GM23338 (cell line): ENCODE results near the gene PGBD2. TPM values are rescaled to one million over a fixed set of nuclear protein-coding genes. Genes with fewer than 3 reads are reported as not detected.

ENCODE experiments used
- ATAC-seq: fragments of 200-7000 bp; cut with Tn5 transposase; 3 replicates; pipeline ENCODE4 v1.9.1; 2020
- DNase-seq: peaks from one replicate; pipeline ENCODE4 v3.0.0-alpha.2; 2015; ENCODE audit warnings: low spot score
- H2AFZ ChIP-seq: fragments of 200-600 bp; sonication (generic); 2 replicates; pipeline ENCODE4 v1.8.0; 2016; ENCODE audit warnings: antibody characterized with exemption, mild to moderate bottlenecking, moderate library complexity
- H3F3A ChIP-seq: fragments of 200-600 bp; sonication (generic); replicated peaks from 2 replicates; pipeline ENCODE4 v1.8.0; 2017; ENCODE audit warnings: antibody characterized with exemption, mixed run types, low read depth
- H3K27ac ChIP-seq: fragments of 200-600 bp; sonication (generic); 2 replicates; pipeline ENCODE4 v1.6.1; 2016; ENCODE audit warnings: low read depth
- H3K27me3 ChIP-seq: fragments of 200-600 bp; sonication (generic); 2 replicates; pipeline ENCODE4 v1.8.0; 2016; ENCODE audit warnings: mild to moderate bottlenecking, mixed run types, moderate library complexity; ENCODE audit not compliant: insufficient read depth
- H3K36me3 ChIP-seq: fragments of 200-600 bp; sonication (generic); 2 replicates; pipeline ENCODE4 v1.8.0; 2016; ENCODE audit warnings: mild to moderate bottlenecking; ENCODE audit not compliant: insufficient read depth
- H3K4me1 ChIP-seq: fragments of 200-600 bp; sonication (generic); 2 replicates; pipeline ENCODE4 v1.8.0; 2016; ENCODE audit warnings: mild to moderate bottlenecking, moderate library complexity; ENCODE audit not compliant: insufficient read depth
- H3K4me2 ChIP-seq: fragments of 200-600 bp; sonication (generic); 2 replicates; pipeline ENCODE4 v1.7.1; 2017; ENCODE audit warnings: mixed run types
- H3K4me3 ChIP-seq: fragments of 200-600 bp; sonication (generic); 2 replicates; pipeline ENCODE4 v1.6.1; 2016; ENCODE audit warnings: mixed run types
- H3K79me2 ChIP-seq: fragments of 200-600 bp; sonication (generic); replicated peaks from 2 replicates; pipeline ENCODE4 v1.8.0; 2017; ENCODE audit warnings: mild to moderate bottlenecking; ENCODE audit not compliant: insufficient read depth
- H3K9me2 ChIP-seq: fragments of 200-600 bp; sonication (generic); 2 replicates; pipeline ENCODE4 v1.8.0; 2017; ENCODE audit not compliant: insufficient read depth
- H4K20me1 ChIP-seq: fragments of 200-600 bp; sonication (generic); replicated peaks from 2 replicates; pipeline ENCODE4 v1.8.0; 2017; ENCODE audit warnings: mild to moderate bottlenecking; ENCODE audit not compliant: insufficient read depth
- H3K27ac Mint-ChIP-seq: 2 replicates; pipeline ENCODE4 v1.8.0; 2020; ENCODE audit warnings: inconsistent platforms, mild to moderate bottlenecking, moderate library complexity, mixed read lengths
- H3K27me3 Mint-ChIP-seq: 3 replicates; pipeline ENCODE4 v1.8.0; 2022; ENCODE audit warnings: low read depth, mild to moderate bottlenecking, moderate library complexity, mixed read lengths, inconsistent platforms; ENCODE audit not compliant: insufficient read depth, poor library complexity
- H3K36me3 Mint-ChIP-seq: 3 replicates; pipeline ENCODE4 v1.8.0; 2021; ENCODE audit warnings: low read depth, mild to moderate bottlenecking, inconsistent platforms, moderate library complexity, mixed read lengths
- H3K4me1 Mint-ChIP-seq: 3 replicates; pipeline ENCODE4 v1.8.0; 2020; ENCODE audit warnings: mild to moderate bottlenecking, inconsistent platforms, mixed read lengths
- H3K4me3 Mint-ChIP-seq: 3 replicates; pipeline ENCODE4 v1.8.0; 2021; ENCODE audit warnings: moderate library complexity, mild to moderate bottlenecking, inconsistent platforms, mixed read lengths
- H3K9me3 Mint-ChIP-seq: 3 replicates; pipeline ENCODE4 v1.8.0; 2020; ENCODE audit warnings: moderate library complexity, mild to moderate bottlenecking, inconsistent platforms, mixed read lengths
- CREB1 ChIP-seq: fragments of 250-450 bp; sonication (Bioruptor Pico); IDR thresholded peaks from 2 replicates; pipeline ENCODE4 v1.5.0; 2020; ENCODE audit warnings: low read depth, mild to moderate bottlenecking, moderate library complexity
- EZH2 ChIP-seq: fragments of 200-600 bp; sonication (generic); IDR thresholded peaks from one replicate; pipeline ENCODE4 v1.8.0; 2017; ENCODE audit warnings: antibody characterized with exemption, mild to moderate bottlenecking, low read depth; ENCODE audit not compliant: unreplicated experiment
- EZH2phosphoT487 ChIP-seq: fragments of 200-600 bp; sonication (generic); IDR thresholded peaks from one replicate; pipeline ENCODE4 v1.8.1; 2018; ENCODE audit warnings: antibody characterized with exemption; ENCODE audit not compliant: unreplicated experiment
- JUNB ChIP-seq: IDR thresholded peaks from one replicate; pipeline ENCODE4 v1.6.1; 2016; ENCODE audit warnings: antibody characterized with exemption; ENCODE audit not compliant: unreplicated experiment
- NANOG ChIP-seq: IDR thresholded peaks from 2 replicates; pipeline ENCODE4 v1.6.1; 2016; ENCODE audit warnings: antibody characterized with exemption, borderline replicate concordance
- POLR2AphosphoS5 ChIP-seq: IDR thresholded peaks from 2 replicates; pipeline ENCODE4 v1.6.1; 2016; ENCODE audit warnings: antibody characterized with exemption, low read depth
- STAT1 ChIP-seq: IDR thresholded peaks from one replicate; pipeline ENCODE4 v1.6.1; 2016; ENCODE audit warnings: antibody characterized with exemption; ENCODE audit not compliant: unreplicated experiment
- ZNF114 ChIP-seq: fragments of 250-450 bp; sonication (Bioruptor Pico); IDR thresholded peaks from 2 replicates; pipeline ENCODE4 v1.5.0; 2020; ENCODE audit warnings: mild to moderate bottlenecking, moderate library complexity
- ZNF331 ChIP-seq: fragments of 250-450 bp; sonication (Bioruptor Pico); IDR thresholded peaks from 2 replicates; pipeline ENCODE4 v1.5.0; 2020; ENCODE audit warnings: low read depth, mild to moderate bottlenecking, moderate library complexity
- polyA plus RNA-seq: library from polyadenylated mRNA; unstranded; fragments of >200 nt; fragmentation: Nextera tagmentation; extraction: Ambion mirVana; gene quantifications from 2 replicates; pipeline ENCODE4 v1.2.1, GENCODE V29; 2016
- total RNA-seq: library from RNA; depleted of rRNA; stranded (reverse); fragments of >200 nt; shearing (Covaris generic); gene quantifications from 2 replicates; pipeline ENCODE4 v1.2.3, GENCODE V29; 2014
- TF ChIP-seq, protein P1 (sequence below): IDR thresholded peaks from 2 replicates; pipeline ENCODE4 v1.6.1; 2016; ENCODE audit warnings: antibody characterized with exemption
- TF ChIP-seq, protein P2 (sequence below): IDR thresholded peaks from one replicate; pipeline ENCODE4 v1.6.1; 2018; ENCODE audit warnings: antibody characterized with exemption; ENCODE audit not compliant: unreplicated experiment
- TF ChIP-seq, protein P3 (sequence below), 2 experiments: fragments of 200-600 bp in 1 of 2; sonication (generic) in 1 of 2; conservative IDR thresholded peaks; 2 replicates each; pipeline versions ENCODE4 v1.5.1 to v1.6.1; 2016 to 2017; ENCODE audit warnings: antibody characterized with exemption in 2 of 2, low read depth in 2 of 2, mild to moderate bottlenecking in 2 of 2, moderate library complexity in 1 of 2
- TF ChIP-seq, protein P4 (sequence below): fragments of 250-450 bp; sonication (Bioruptor Pico); IDR thresholded peaks from 2 replicates; pipeline ENCODE4 v1.5.0; 2020; ENCODE audit warnings: mild to moderate bottlenecking, moderate library complexity

The PGBD2 gene
- total and polyA plus RNA-seq, 2 experiments from 2014 or later = 4.8 to 10.2 TPM

DNA sequence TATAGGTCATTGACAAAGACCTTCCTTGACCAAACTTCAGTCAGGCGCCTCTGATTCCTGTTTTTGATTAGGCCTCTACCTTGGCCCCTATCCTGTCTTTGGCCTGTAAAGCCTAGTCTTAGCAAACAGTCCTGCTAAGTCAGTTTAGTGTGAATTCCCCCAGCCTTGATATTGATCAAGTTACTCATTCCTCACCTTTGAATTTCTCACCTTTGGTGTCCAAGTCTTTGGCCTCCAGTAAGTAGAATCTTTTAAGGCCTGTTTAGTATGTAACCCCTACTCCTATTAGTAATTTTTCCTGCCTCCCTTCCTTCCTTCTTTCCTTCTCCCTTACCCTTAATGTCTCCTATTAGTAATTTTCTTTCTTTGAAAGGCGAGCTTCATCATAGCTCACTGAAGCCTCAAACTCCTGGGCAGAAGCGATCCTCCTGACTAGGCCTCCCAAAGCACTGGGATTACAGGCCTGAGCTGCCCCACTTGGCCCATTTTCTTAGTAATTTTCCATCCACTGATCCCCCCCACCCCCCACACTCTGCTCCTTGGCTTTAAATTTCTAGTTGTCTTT lies 34.1 kb upstream of the PGBD2 start:
- Mint-ChIP-seq H3K27me3 (peaks cover 17% of the 10 kb centered on the region), H3K4me3 (peak overlapping the region; percentile 98), H3K36me3 (peaks cover 4% of the 10 kb centered on the region; the same call in 1 of the 3 replicates), H3K27ac (no peak overlapping the region), H3K4me1 (peaks cover 3% of the 10 kb centered on the region), H3K9me3 (peaks cover 13% of the 10 kb centered on the region)
- TF ChIP-seq ZNF114 (CRISPR knock-in tag) = no peak
- no peak for TF ChIP-seq EZH2
- TF ChIP-seq, protein P1, sequence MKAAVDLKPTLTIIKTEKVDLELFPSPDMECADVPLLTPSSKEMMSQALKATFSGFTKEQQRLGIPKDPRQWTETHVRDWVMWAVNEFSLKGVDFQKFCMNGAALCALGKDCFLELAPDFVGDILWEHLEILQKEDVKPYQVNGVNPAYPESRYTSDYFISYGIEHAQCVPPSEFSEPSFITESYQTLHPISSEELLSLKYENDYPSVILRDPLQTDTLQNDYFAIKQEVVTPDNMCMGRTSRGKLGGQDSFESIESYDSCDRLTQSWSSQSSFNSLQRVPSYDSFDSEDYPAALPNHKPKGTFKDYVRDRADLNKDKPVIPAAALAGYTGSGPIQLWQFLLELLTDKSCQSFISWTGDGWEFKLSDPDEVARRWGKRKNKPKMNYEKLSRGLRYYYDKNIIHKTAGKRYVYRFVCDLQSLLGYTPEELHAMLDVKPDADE = no peak
- TF ChIP-seq NANOG = no peak
- no peak for TF ChIP-seq STAT1
- no peak for TF ChIP-seq CREB1 (CRISPR knock-in tag)
- TF ChIP-seq ZNF331 = no peak
- no peak for TF ChIP-seq POLR2AphosphoS5
- TF ChIP-seq EZH2phosphoT487 = no peak
- TF ChIP-seq, protein P2, sequence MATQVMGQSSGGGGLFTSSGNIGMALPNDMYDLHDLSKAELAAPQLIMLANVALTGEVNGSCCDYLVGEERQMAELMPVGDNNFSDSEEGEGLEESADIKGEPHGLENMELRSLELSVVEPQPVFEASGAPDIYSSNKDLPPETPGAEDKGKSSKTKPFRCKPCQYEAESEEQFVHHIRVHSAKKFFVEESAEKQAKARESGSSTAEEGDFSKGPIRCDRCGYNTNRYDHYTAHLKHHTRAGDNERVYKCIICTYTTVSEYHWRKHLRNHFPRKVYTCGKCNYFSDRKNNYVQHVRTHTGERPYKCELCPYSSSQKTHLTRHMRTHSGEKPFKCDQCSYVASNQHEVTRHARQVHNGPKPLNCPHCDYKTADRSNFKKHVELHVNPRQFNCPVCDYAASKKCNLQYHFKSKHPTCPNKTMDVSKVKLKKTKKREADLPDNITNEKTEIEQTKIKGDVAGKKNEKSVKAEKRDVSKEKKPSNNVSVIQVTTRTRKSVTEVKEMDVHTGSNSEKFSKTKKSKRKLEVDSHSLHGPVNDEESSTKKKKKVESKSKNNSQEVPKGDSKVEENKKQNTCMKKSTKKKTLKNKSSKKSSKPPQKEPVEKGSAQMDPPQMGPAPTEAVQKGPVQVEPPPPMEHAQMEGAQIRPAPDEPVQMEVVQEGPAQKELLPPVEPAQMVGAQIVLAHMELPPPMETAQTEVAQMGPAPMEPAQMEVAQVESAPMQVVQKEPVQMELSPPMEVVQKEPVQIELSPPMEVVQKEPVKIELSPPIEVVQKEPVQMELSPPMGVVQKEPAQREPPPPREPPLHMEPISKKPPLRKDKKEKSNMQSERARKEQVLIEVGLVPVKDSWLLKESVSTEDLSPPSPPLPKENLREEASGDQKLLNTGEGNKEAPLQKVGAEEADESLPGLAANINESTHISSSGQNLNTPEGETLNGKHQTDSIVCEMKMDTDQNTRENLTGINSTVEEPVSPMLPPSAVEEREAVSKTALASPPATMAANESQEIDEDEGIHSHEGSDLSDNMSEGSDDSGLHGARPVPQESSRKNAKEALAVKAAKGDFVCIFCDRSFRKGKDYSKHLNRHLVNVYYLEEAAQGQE = no peak
- no peak for TF ChIP-seq JUNB
- TF ChIP-seq, protein P3, sequence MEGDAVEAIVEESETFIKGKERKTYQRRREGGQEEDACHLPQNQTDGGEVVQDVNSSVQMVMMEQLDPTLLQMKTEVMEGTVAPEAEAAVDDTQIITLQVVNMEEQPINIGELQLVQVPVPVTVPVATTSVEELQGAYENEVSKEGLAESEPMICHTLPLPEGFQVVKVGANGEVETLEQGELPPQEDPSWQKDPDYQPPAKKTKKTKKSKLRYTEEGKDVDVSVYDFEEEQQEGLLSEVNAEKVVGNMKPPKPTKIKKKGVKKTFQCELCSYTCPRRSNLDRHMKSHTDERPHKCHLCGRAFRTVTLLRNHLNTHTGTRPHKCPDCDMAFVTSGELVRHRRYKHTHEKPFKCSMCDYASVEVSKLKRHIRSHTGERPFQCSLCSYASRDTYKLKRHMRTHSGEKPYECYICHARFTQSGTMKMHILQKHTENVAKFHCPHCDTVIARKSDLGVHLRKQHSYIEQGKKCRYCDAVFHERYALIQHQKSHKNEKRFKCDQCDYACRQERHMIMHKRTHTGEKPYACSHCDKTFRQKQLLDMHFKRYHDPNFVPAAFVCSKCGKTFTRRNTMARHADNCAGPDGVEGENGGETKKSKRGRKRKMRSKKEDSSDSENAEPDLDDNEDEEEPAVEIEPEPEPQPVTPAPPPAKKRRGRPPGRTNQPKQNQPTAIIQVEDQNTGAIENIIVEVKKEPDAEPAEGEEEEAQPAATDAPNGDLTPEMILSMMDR (conservative IDR thresholded peaks at IDR 0.05; ENCODE audit: low read depth in 2 of 2) = no peak
- TF ChIP-seq, protein P4, sequence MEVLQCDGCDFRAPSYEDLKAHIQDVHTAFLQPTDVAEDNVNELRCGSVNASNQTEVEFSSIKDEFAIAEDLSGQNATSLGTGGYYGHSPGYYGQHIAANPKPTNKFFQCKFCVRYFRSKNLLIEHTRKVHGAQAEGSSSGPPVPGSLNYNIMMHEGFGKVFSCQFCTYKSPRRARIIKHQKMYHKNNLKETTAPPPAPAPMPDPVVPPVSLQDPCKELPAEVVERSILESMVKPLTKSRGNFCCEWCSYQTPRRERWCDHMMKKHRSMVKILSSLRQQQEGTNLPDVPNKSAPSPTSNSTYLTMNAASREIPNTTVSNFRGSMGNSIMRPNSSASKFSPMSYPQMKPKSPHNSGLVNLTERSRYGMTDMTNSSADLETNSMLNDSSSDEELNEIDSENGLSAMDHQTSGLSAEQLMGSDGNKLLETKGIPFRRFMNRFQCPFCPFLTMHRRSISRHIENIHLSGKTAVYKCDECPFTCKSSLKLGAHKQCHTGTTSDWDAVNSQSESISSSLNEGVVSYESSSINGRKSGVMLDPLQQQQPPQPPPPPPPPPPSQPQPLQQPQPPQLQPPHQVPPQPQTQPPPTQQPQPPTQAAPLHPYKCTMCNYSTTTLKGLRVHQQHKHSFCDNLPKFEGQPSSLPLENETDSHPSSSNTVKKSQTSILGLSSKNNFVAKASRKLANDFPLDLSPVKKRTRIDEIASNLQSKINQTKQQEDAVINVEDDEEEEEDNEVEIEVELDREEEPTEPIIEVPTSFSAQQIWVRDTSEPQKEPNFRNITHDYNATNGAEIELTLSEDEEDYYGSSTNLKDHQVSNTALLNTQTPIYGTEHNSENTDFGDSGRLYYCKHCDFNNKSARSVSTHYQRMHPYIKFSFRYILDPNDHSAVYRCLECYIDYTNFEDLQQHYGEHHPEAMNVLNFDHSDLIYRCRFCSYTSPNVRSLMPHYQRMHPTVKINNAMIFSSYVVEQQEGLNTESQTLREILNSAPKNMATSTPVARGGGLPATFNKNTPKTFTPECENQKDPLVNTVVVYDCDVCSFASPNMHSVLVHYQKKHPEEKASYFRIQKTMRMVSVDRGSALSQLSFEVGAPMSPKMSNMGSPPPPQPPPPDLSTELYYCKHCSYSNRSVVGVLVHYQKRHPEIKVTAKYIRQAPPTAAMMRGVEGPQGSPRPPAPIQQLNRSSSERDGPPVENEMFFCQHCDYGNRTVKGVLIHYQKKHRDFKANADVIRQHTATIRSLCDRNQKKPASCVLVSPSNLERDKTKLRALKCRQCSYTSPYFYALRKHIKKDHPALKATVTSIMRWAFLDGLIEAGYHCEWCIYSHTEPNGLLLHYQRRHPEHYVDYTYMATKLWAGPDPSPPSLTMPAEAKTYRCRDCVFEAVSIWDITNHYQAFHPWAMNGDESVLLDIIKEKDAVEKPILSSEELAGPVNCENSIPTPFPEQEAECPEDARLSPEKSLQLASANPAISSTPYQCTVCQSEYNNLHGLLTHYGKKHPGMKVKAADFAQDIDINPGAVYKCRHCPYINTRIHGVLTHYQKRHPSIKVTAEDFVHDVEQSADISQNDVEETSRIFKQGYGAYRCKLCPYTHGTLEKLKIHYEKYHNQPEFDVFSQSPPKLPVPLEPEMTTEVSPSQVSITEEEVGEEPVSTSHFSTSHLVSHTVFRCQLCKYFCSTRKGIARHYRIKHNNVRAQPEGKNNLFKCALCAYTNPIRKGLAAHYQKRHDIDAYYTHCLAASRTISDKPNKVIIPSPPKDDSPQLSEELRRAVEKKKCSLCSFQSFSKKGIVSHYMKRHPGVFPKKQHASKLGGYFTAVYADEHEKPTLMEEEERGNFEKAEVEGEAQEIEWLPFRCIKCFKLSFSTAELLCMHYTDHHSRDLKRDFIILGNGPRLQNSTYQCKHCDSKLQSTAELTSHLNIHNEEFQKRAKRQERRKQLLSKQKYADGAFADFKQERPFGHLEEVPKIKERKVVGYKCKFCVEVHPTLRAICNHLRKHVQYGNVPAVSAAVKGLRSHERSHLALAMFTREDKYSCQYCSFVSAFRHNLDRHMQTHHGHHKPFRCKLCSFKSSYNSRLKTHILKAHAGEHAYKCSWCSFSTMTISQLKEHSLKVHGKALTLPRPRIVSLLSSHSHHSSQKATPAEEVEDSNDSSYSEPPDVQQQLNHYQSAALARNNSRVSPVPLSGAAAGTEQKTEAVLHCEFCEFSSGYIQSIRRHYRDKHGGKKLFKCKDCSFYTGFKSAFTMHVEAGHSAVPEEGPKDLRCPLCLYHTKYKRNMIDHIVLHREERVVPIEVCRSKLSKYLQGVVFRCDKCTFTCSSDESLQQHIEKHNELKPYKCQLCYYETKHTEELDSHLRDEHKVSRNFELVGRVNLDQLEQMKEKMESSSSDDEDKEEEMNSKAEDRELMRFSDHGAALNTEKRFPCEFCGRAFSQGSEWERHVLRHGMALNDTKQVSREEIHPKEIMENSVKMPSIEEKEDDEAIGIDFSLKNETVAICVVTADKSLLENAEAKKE (CRISPR knock-in tag) = no peak
- Histone ChIP-seq H3K36me3 (no peaks in the 10 kb centered on the region), H3K79me2 (no peaks in the 10 kb centered on the region), H4K20me1 (no peaks in the 10 kb centered on the region), H3K27me3 (no peaks in the 10 kb centered on the region), H2AFZ (peak overlapping the region; percentile 98), H3K27ac (0 out of 2 replicates have a peak overlapping the region, but pooled peaks have one; percentile 88), H3K4me1 (peaks cover 6% of the 10 kb centered on the region), H3F3A (peaks cover 9% of the 10 kb centered on the region), H3K4me2 (peak overlapping the region; percentile 83), H3K9me2 (no peaks in the 10 kb centered on the region), H3K4me3 (peak overlapping the region; percentile 92)
- DNase-seq (peak; percentile 21), ATAC-seq (no peak)
